Glutamatergic neuron (in vitro differentiated cells): Measurements from ENCODE around the gene MTHFD1. TPM values are rescaled to one million over a fixed set of nuclear protein-coding genes. Genes with fewer than 3 reads are reported as not detected.
A peak's percentile ranks its signal among the peaks of the same experiment; 100 is the strongest.

Experiments
- DNase-seq: peaks from one replicate; pipeline ENCODE4 v3.0.0; 2022
- H3K27ac Mint-ChIP-seq: one replicate; pipeline ENCODE4 v1.8.0; 2020; ENCODE audit warnings: mild to moderate bottlenecking, mixed read lengths, inconsistent platforms; ENCODE audit not compliant: unreplicated experiment
- H3K27me3 Mint-ChIP-seq: one replicate; pipeline ENCODE4 v1.8.0; 2020; ENCODE audit warnings: mild to moderate bottlenecking, moderate library complexity, mixed read lengths, inconsistent platforms; ENCODE audit not compliant: unreplicated experiment
- H3K36me3 Mint-ChIP-seq: one replicate; pipeline ENCODE4 v1.8.0; 2020; ENCODE audit warnings: mild to moderate bottlenecking, mixed read lengths, inconsistent platforms; ENCODE audit not compliant: unreplicated experiment
- H3K4me1 Mint-ChIP-seq: one replicate; pipeline ENCODE4 v1.8.0; 2020; ENCODE audit warnings: mild to moderate bottlenecking, low read depth, mixed read lengths, inconsistent platforms; ENCODE audit not compliant: unreplicated experiment
- H3K4me3 Mint-ChIP-seq: one replicate; pipeline ENCODE4 v1.8.0; 2020; ENCODE audit warnings: mild to moderate bottlenecking, mixed read lengths, inconsistent platforms; ENCODE audit not compliant: unreplicated experiment
- H3K9me3 Mint-ChIP-seq: one replicate; pipeline ENCODE4 v1.8.0; 2020; ENCODE audit warnings: mild to moderate bottlenecking, moderate library complexity, mixed read lengths, inconsistent platforms; ENCODE audit not compliant: unreplicated experiment
- CTCF ChIP-seq: fragments of 200-600 bp; sonication (generic); IDR thresholded peaks from one replicate; pipeline ENCODE4 v1.5.0; 2021; ENCODE audit not compliant: partially characterized antibody, unreplicated experiment
- total RNA-seq: library from RNA; stranded (reverse); fragmentation: NEBNext Ultra II Directional; extraction: Animal tissue kit (Norgen Biotek cat#: 25700); gene quantifications from one replicate; pipeline ENCODE4 v1.2.1, GENCODE V29; 2021; ENCODE audit not compliant: unreplicated experiment

Gene MTHFD1
- total RNA-seq, 1 donor from 2014 or later: 33.0 TPM

GRCh38 chr14:64459405-64460136 lies 71.4 kb downstream of the MTHFD1 start:
- no peaks in the 10 kb centered on the region for H3K36me3 Mint-ChIP-seq
- no peak overlapping the region for H3K4me3 Mint-ChIP-seq
- no peaks in the 10 kb centered on the region for H3K9me3 Mint-ChIP-seq
- DNase-seq: no peak
- H3K27ac Mint-ChIP-seq: no peak overlapping the region
- no peaks in the 10 kb centered on the region for H3K27me3 Mint-ChIP-seq
- peaks cover 10% of the 10 kb centered on the region for H3K4me1 Mint-ChIP-seq
- no peak for TF ChIP-seq CTCF

- peaks cover 5% of the 10 kb centered on the region for H3K27me3 Mint-ChIP-seq
- DNase-seq: no peak
- no peak overlapping the region for H3K4me3 Mint-ChIP-seq
- no peak overlapping the region for H3K27ac Mint-ChIP-seq
- peaks cover 2% of the 10 kb centered on the region for H3K9me3 Mint-ChIP-seq
- peaks cover 6% of the 10 kb centered on the region for H3K4me1 Mint-ChIP-seq
- TF ChIP-seq CTCF: no peak
- no peaks in the 10 kb centered on the region for H3K36me3 Mint-ChIP-seq
Observed at GRCh38 chr14:64461221-64461620, 73.1 kb downstream of the MTHFD1 start.

GRCh38 chr14:64463195-64463594 lies 75.0 kb downstream of the MTHFD1 start:
- Mint-ChIP-seq H3K27me3 (peaks cover 6% of the 10 kb centered on the region), H3K4me3 (no peak overlapping the region), H3K27ac (no peak overlapping the region), H3K36me3 (no peaks in the 10 kb centered on the region), H3K4me1 (peaks cover 6% of the 10 kb centered on the region), H3K9me3 (peaks cover 2% of the 10 kb centered on the region)
- no peak for DNase-seq
- TF ChIP-seq CTCF: no peak

- Mint-ChIP-seq H3K27ac (no peak overlapping the region), H3K4me3 (no peak overlapping the region), H3K36me3 (no peaks in the 10 kb centered on the region), H3K4me1 (peaks cover 2% of the 10 kb centered on the region), H3K9me3 (peaks cover 2% of the 10 kb centered on the region), H3K27me3 (peaks cover 6% of the 10 kb centered on the region)
- no peak for DNase-seq
- no peak for TF ChIP-seq CTCF
Observed at GRCh38 chr14:64463873-64464272, 75.7 kb downstream of the MTHFD1 start.

- Mint-ChIP-seq H3K27ac (no peak overlapping the region), H3K4me3 (peak overlapping the region; percentile 92), H3K27me3 (peaks cover 6% of the 10 kb centered on the region), H3K4me1 (no peaks in the 10 kb centered on the region), H3K36me3 (no peaks in the 10 kb centered on the region), H3K9me3 (peaks cover 2% of the 10 kb centered on the region)
- no peak for TF ChIP-seq CTCF
- DNase-seq: no peak
Observed at GRCh38 chr14:64464651-64465050, 76.5 kb downstream of the MTHFD1 start.
